T-helper 2 cell treated with Interferon-gamma antibody and Interleukin-4, amounts not matched to agents 100 ng/mL and 5 ng/mL, for 36 hours (primary cell): ENCODE data around the gene HCAR1. TPM values are rescaled to one million over a fixed set of nuclear protein-coding genes. Genes with fewer than 3 reads are reported as not detected.
"Not testable (repeated sequence)": the region's sequence is repeated elsewhere in the genome, so short reads cannot be mapped to it uniquely, and the experiment has no call there.

Experiments used
- intact Hi-C: fragments of 100-400 bp; cut with micrococcal nuclease; formaldehyde crosslinking; loops from one replicate; pipeline ENCODE4 v1.15.1; 2023
- total RNA-seq: library from RNA; stranded (reverse); gene quantifications from 2 replicates; pipeline ENCODE4 v1.2.3, GENCODE V29; 2022

The HCAR1 gene, protein sequence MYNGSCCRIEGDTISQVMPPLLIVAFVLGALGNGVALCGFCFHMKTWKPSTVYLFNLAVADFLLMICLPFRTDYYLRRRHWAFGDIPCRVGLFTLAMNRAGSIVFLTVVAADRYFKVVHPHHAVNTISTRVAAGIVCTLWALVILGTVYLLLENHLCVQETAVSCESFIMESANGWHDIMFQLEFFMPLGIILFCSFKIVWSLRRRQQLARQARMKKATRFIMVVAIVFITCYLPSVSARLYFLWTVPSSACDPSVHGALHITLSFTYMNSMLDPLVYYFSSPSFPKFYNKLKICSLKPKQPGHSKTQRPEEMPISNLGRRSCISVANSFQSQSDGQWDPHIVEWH
- total RNA-seq = 2.6 and 2.7 TPM in 2 replicates

DNA sequence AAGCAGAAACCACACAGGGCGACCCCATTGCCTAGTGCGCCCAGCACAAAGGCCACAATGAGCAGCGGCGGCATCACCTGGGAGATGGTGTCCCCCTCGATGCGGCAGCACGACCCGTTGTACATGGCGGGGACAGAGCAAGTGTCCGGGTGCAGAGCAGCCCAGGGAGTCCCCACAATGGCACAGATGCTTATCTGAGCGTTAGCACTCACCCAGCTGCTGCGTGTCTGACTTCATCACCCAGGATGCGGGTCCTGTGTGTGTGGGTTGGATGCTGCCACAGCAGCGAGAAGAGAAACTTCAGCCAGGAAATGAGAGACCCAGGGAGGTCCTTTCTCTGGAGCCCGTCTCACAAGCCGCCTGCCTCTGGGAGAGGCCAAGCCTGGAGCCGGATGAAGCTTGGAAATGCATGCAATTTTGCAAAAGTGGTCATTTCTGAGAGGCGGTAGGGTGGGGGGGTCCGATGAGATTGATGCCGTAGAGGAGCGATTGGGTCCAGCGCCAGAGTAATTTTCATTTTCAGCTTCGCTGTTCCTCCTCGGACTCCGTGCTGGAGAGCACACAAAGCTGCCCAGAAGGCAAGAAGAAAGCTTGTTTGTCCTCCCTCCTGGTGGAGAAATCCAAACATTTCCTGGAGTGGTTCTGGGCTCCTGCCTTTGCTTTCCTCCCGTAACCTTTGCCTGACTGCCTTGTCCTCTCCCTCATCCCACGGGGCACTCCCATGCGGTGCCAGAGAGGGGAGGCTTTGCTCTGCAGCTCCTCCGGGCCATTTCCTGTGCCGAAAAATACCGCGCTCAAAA is at the start of gene HCAR1:
Gene HCAR1, minus strand, starts transcription at position 630 of the 800 bp plus-strand sequence. Its CDS starts 505 bp downstream, at position 125.
- intact Hi-C loops = loop anchor here (1.0 to 5.0 kb wide), 2 partner anchors 22 to 83 kb away; partner anchors contain the start of gene DENR

DNA sequence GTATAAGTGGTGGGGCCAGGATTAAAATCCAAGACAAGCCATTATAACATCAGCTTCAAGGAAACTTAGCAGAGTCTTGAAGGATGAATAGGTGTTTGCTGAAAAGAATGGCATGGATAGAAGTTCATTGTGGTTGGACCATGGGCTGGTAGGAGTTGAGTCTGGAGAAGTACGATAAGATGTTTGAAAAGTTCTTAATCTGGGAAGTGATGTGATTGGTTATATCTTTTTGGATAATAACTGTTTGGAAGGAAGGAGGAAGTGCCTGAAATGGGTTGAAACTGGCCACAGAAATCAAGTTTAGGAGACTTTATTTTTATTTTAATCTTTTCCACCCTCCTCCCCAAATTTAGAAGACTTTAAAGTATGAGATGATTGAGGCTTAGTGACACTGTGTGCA is 26.9 kb upstream of the HCAR1 start:
- intact Hi-C loops = no loop called here

DNA sequence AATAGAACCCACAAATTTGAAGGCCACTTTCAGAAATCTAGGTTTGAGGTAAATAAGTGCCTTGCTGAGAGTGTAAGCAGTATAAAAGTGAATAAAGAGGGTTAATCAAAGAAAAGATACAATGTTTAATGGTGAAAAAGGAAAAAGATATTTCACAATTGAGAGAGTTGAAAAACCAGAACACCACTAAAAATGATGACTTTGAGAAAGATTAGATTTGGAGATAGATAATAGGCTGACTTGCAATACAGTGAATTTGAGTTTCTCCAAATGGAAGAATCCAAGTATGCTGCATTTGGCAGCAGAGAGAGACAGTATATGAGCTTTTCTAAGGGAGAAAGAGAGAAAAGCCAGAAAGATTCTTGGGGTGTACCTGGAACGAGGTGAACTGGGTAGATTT is 24.1 kb upstream of the HCAR1 start:
- intact Hi-C loops = no loop called here

DNA sequence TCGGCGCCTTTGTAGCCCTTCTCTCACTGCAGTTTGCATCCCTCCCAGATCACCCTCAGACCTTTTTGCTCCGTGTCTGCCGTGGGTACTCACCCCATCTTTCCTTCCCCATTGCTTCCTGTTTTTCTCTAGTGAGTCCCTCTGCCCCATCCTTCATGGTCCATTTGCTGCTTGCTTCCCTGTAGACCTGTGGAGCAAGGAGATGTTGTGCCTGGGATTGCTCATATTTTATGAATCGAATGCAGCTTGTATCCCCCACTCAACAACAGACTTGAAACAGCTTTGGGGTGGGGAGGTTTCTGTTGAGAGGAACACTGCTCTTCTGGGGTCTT is 22.6 kb upstream of the HCAR1 start:
- intact Hi-C loops = loop anchor here (2.0 kb wide), 1 partner anchor 480 kb away; the partner anchor contains the start of genes MPHOSPH9 and MTRFR

DNA sequence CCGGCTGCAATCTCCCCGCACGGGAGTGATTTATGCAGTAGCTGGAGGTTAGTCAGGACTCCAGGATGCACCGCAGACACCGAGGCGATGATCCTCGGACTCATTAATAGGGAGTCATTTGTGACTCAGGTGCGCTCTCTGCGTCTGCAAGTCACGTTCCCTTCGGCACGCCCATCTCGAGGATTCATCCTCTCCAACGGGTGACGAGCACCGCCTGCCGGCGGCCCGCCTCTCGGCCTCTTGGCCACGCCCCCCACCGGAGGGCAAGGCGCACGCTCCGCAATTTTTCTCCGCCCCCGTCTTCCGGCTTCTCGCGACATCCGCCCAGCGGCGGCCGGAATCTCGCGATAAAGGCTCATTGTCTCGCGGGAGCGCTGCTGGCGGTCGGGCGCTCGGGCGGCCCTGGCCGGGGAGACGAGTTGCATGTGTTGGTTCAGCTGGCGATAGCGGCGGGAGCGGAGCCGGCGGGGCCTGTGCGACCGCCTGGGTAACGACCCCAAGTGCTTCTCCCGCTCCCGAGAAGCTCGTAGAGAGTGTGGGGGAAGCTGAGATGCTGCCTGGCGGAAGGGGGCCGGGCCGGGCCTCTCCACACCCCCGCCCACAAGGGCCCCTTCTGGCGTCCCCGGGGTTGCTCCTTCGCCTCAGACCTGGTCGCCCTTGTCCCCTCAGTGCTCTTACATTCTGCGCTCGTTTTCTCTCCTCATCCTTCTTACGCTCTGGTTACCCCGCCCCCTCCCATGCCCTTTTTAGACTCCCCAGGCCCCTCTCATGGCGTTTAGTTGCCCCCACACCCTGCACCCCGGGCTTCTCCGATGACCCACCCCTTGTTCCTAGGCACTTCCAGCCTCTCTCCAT is 22.0 kb upstream of the HCAR1 start, which contains the start of gene DENR:
Gene DENR, plus strand, starts transcription at position 361 of the 855 bp plus-strand sequence. CDS start 878 bp downstream, outside the sequence.
- intact Hi-C loops = loop anchor here (1.0 to 2.0 kb wide), 6 partner anchors 22 to 526 kb away; partner anchors contain the start of genes DIABLO, HCAR1, KNTC1 and MPHOSPH9

DNA sequence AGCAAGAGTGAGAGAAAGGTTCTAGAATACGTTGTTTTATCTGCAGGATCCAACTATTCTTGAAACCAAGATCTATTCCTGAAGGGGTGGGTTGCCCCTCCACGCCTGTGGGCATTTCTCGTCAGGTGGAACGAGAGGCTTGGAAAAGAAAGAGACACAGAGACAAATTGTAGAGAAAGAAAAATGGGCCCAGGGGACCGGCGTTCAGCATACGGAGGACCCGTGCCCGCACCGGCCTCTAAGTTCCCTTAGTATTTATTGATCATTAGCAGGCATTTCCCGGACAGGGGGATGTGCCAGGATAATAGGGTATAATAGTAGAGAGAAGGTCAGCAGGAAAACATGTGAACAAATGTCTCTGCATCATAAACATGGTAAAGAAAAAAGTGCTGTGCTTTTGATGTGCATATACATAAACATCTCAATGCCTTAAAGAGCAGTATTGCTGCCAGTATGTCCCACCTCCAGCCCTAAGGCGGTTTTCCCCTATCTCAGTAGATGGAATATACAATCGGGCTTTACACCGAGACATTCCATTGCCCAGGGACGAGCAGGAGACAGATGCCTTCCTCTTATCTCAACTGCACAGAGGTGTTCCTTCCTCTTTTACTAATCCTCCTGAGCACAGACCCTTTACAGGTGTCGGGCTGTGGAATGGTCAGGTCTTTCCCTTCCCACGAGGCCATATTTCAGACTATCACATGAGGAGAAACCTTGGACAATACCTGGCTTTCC is 20.3 kb upstream of the HCAR1 start:
- intact Hi-C loops = not testable (repeated sequence)

DNA sequence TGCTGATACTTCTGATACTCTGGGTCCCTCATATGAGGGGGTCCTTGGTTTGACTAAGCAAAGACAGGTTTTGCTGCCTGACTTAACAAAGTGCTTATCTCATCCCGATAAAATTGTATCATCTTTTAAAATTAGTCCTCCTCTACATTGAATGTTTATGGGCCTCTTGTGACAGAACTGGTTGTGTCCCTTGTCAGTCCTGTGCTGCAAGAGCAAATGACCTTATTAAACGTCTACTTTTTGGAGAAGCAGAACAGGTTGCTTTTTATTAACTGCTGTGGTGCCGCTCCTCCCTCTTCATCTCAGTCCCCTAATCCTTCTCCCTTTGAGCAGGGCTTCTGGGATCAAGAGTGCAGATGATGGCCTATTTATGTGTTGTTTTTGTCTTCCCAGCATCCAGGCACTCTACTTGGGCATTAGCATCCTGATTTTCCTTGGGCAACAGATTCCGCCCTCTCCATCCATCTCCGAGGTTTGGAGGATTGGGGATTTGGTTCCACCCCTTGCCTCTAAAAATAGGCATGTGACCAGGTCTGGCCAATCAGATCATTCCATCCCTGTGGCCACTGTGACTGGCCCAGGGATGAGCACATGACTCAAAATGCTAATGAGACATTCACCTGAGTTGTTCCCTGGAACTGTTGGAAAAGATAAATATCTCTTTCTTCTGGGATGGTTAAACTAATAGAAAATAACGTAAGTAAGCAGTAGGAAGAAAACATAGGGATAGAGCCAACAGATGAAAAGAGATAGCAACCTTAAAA is 19.1 kb upstream of the HCAR1 start:
- intact Hi-C loops = no loop called here

DNA sequence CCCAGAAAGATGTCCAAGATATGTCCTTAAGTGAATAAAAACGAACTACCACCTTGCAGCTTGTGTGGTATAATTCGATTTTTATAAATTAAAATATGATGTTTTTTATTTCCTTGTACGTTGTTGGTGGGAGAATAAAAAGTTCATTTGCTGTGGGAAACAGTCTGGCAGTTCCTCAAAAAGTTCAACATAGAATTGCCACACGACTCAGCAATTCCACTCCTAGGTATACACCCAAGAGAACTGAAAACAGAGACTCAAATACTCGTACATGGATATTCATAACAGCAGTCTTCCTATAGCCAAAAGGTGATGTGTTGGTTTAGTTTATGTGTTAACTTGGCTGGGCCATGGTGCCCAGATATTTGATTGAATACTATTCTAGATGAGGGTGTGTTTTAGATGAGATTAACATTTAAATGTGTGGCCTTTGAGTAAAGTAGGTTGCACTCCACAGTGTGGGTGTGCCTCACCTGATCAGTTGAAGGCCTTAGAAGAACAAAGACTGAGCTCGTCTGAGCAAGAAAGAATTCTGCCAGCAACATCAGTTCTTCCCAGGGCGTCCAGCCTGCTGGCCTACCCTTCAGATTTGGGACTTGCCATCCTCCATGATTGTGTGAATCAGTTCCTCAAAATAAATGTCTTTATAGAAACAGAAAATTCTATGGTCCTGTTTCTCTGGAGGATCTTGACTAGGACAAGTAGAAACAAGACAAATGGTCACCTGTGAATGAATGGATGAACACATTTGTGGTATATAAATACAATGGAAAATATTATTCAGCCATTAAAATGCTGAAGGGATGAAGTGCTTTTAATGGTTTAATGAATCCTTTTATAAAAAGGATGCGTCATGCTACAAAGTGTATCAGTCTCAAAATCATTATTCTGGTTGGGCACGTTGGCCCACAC is 16.8 kb upstream of the HCAR1 start:
- intact Hi-C loops = no loop called here

DNA sequence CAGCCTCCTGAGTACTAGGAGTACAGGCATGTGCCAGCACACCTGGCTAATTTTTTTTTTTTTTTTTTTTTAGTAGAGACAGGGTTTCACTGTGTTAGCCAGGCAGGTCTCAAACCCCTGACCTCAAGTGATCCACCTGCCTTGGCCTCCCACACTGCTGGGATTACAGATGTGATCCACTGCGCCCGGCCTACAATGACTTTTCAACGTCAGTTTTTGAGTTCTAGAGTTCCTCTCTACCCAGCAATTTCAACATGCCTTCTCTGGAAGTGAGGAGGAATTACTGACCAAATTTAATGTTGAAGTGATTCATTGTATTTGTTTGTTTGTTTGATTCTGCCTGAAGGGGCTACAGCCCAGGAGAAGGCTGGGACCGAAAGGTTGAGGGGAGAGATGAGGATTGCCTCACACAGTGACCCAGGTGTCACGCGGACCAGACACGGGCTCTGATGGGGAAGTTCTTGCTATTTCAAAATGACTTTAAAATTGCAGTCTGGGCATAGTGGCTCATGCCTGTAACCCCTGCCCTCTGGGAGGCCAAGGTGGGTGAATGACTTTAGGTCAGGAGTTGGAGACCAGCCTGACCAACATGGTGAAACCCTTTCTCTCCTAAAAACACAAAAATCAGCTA is 13.4 kb upstream of the HCAR1 start:
- intact Hi-C loops = no loop called here

DNA sequence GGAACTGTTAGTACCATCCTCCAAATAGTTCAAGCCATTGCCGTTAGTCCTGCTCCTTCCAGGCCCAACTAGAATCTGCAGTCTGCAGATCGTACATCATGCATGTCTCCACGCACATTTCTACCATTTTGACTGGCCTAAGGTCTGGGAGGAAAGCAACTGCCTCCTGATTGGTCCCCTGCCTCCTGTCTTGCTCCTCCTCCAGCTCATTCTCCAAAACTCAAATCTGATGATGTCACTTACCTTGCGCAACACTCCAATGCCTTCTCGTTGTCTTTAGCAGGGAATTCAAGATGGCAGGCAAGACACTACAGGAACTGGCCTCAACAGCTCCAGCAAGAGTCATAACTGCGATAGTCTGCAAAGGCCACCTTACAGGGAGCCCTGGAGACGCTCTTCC is 9.7 kb upstream of the HCAR1 start:
- intact Hi-C loops = no loop called here

DNA sequence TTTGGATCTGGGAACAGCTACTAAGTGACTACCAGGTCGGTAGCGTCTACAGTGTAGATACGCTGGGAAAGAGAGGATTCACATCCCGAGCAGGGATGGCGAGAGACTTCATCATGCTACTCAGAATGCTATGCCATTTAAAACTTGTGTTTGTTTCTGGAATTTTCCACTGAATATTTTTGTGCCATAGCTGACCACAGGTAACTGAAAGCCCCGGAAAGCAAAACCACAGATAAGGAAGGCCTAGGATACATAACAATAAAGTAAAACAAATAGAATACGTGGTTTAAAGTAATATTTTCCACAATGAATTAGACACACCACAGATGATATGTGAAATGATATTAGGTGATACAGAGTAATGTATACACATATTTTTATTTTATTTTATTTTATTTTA is 7.9 kb upstream of the HCAR1 start:
- intact Hi-C loops = no loop called here

DNA sequence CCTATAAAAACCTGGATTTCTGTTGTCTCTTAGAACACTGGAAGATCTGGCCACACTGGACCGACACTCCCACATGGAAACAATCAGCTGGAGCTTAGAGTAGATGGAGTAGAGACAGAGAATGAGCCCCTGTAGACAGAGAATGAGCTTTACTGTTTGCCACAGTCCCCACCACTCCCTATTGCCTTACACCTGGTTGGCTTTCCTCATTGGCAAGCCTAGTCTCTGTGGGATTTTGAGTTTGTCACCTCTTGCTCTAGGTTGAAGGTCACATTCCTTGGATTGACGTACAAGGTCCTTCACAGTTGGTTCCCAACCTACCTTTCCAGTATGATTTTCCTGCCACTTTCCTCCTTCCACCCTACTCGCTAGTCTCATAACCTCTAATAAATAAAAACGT is 2.0 kb upstream of the HCAR1 start:
- intact Hi-C loops = loop anchor here (5.0 kb wide), 1 partner anchor 85 kb away; no protein-coding TSS in a partner anchor

DNA sequence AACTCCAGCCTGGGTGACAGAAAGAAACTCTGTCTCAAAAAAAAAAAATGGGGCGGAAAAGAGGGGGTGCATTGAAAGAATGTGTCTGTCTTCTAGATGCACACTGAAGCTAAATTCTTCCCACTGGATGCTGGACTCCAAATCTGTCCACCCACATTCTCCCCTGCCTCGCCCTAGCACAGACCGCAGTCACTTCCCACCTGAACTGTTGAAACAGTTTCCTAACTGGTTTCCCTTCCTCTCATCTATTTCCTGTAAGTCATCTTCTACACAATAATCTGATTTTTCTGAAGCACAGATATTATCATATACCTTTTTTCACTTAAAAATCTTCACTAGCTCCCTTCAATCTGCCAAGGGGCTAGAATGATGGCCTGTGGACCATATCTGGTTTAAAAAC is 1.5 kb upstream of the HCAR1 start:
- intact Hi-C loops = loop anchor here (5.0 kb wide), 1 partner anchor 85 kb away; no protein-coding TSS in a partner anchor

DNA sequence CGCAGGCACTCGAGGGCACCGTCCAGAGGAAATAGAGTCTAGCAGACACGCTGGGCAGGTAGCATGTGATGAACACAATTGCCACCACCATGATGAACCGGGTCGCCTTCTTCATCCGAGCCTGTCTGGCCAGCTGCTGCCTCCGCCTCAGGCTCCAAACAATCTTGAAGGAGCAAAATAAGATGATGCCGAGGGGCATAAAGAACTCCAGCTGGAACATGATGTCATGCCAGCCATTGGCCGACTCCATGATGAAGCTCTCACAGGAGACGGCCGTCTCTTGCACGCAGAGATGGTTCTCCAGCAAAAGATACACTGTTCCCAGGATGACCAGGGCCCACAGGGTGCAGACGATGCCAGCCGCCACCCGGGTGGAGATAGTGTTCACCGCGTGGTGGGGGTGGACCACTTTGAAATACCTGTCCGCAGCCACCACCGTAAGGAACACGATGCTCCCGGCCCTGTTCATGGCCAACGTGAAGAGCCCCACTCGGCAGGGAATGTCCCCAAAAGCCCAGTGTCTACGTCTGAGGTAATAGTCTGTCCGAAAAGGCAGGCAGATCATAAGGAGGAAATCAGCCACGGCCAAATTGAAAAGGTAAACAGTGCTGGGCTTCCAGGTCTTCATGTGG is 945 bp downstream of the HCAR1 start:
- intact Hi-C loops = loop anchor here (1.0 to 5.0 kb wide), 2 partner anchors 23 to 82 kb away; partner anchors contain the start of gene DENR

DNA sequence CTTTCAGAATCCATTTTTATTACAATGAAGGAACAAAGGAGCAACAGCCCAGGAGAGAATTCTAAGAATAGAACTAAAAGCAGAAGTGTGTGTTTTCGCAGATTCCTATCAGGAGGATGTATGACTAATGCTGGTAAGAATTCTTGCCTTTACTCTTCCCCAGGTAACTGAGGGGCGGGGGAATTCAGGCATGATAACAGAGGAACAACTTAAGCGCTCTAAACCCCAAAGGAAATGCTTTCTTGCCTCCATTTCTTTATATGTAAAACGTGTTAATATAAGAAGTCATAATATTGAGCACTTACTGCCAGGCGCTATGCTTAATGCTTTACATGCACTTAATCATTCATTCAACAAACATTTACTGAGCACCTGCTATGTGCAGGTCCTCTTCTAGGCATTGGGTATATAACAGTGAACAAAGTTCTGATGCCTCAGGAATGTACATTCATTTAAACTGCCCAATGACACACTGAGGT is 4.5 kb downstream of the HCAR1 start:
- intact Hi-C loops = no loop called here

DNA sequence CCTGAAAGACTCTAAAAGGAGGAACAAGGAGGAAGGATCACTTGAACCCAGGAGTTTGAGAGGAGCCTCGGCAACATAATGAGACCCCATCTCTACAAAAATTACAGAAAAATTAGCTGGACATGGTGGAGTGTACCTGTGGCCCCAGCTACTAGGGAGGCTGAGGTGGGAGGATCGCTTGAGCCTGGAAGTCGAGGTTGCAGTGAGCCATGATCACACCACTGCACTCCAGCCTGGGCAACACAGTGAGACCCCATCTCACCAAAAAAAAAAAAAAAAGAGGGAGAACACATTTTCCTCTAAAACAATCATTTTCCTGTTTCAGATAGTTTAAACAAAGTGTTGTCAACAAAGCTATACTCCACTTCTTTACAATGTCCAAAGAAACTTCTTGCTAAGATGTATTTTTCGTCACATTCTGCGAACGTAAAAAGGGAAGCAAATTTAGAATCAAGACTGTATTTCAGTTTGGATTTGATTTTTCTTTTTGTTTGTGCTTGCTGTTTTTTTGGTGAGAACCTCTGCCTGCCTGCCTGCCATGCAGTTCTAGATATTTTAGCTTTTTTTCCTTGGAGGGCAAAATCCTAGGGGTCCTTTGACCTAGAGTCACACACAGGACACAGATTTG is 5.1 kb downstream of the HCAR1 start:
- intact Hi-C loops = no loop called here

DNA sequence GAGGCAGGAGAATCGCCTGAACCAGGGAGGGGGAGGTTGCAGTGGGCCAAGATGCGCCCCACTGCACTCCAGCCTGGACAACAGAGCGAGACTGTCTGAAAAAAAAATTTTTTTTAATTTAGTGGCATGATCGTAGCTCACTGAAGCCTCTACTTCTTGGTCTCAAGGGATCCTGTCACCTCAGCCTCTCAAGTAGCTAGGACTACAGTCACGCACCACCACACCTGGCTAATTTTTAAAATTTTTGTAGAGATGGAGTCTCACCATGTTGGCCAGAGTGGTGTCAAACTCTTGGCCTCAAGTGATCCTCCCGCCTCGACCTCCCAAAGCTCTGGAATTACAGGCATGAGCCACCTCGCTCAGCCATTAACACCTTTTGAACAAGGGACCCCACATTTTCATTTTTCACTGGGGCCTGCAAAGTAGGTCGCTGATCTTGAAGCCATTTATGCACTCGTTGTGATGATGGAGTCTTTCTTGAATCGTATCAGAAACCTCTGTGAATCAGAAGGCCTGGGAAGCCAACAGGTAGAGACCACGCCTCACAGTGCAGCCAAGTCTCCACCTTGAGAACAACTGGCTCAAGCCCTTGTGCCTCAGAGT is 5.9 kb downstream of the HCAR1 start:
- intact Hi-C loops = no loop called here
